Measurements from ENCODE around the gene PHF21B. TPM values are rescaled to one million over a fixed set of nuclear protein-coding genes. Genes with fewer than 3 reads are reported as not detected.

Gene PHF21B
- total and polyA plus RNA-seq, 2 donors (not counting 3 experiments of a cell fraction or from before 2014, with no cell fraction given) = not detected

- H3K4me1 ChIP-seq (ENCODE audit: control insufficient read depth, extremely low read depth, insufficient read depth, low read length) = no peaks in the 10 kb centered on the region
- ChIA-PET POLR2A (no interaction called here), CTCF (no interaction called here)
- no peaks in the 10 kb centered on the region for H3K36me3 ChIP-seq (ENCODE audit: control insufficient read depth in 2 of 2, extremely low read depth in 1 of 2, insufficient read depth in 2 of 2, low read length in 2 of 2)
- dilution Hi-C loops (cut with MboI; ENCODE audit: extremely low pct_ligation_motif_present, low sequenced_read_pairs) (no loop called here), intact Hi-C loops (cut with micrococcal nuclease) (no loop called here)
- H3K9ac ChIP-seq (replicated peaks; ENCODE audit: extremely low read depth, insufficient read depth, low read length) = no peak overlapping the region
- FAIRE-seq (no peak), DNase-seq (ENCODE audit: low read depth, low spot score) (no peak)
- H3K4me2 ChIP-seq (ENCODE audit: insufficient read depth, low read length) = no peak overlapping the region
- no peak overlapping the region for H2AFZ ChIP-seq (ENCODE audit: low read depth, low read length)
- no peak overlapping the region for H3K27ac ChIP-seq (ENCODE audit: insufficient read depth, low read depth, low read length)
- TF ChIP-seq JUN (IDR thresholded peaks at IDR 0.05; ENCODE audit: borderline replicate concordance, insufficient read depth, insufficient read length, low read depth) = no peak
- no peak for TF ChIP-seq MAX (IDR thresholded peaks at IDR 0.05; ENCODE audit: insufficient read depth, insufficient read length)
- TF ChIP-seq POLR2A (IDR thresholded peaks at IDR 0.05; ENCODE audit: low read depth, low read length) = no peak
- H3K9me3 ChIP-seq (replicated peaks; ENCODE audit: control insufficient read depth, insufficient read depth, low read length) = no peaks in the 10 kb centered on the region
- no peaks in the 10 kb centered on the region for H3K79me2 ChIP-seq (ENCODE audit: control insufficient read depth, insufficient read depth, low read length)
- no peaks in the 10 kb centered on the region for H3K27me3 ChIP-seq (ENCODE audit: control insufficient read depth in 2 of 2, insufficient read depth in 2 of 2, low read length in 2 of 2)
- H3K4me3 ChIP-seq (replicated peaks in 1 of 3; ENCODE audit: insufficient read depth in 1 of 3, low read depth in 1 of 3, low read length in 3 of 3) = no peak overlapping the region
- no TSS peak for BruUV-seq (replicated peaks)
- no peaks in the 10 kb centered on the region for H4K20me1 ChIP-seq (replicated peaks; ENCODE audit: control insufficient read depth, extremely low read depth, insufficient read depth, low read length)
- H3K9me1 ChIP-seq (replicated peaks; ENCODE audit: control insufficient read depth, extremely low read depth, insufficient read depth, low read length) = no peaks in the 10 kb centered on the region
These were observed 19.0 kb downstream of the PHF21B start for GRCh38 chr22:44990810-44991209.

- TF ChIP-seq FOS (IDR thresholded peaks at IDR 0.05; ENCODE audit: borderline replicate concordance, insufficient read depth, low read length) (no peak), MAX (IDR thresholded peaks at IDR 0.05; ENCODE audit: insufficient read depth, insufficient read length) (no peak), CTCF (IDR thresholded peaks at IDR 0.05; ENCODE audit: extremely low read depth in 1 of 2, insufficient read depth in 1 of 2, low read depth in 1 of 2, low read length in 2 of 2) (no peak), GATA2 (IDR thresholded peaks at IDR 0.05; ENCODE audit: insufficient read depth, insufficient read length, low read depth, low read length) (no peak), EZH2 (IDR thresholded peaks at IDR 0.05; ENCODE audit: borderline replicate concordance, low read depth, low read length, severe bottlenecking) (no peak), JUN (IDR thresholded peaks at IDR 0.05; ENCODE audit: borderline replicate concordance, insufficient read depth, insufficient read length, low read depth) (no peak)
- Histone ChIP-seq H3K4me3 (replicated peaks in 1 of 3; ENCODE audit: insufficient read depth in 1 of 3, low read depth in 1 of 3, low read length in 3 of 3) (no peak overlapping the region), H3K9me3 (replicated peaks; ENCODE audit: control insufficient read depth, insufficient read depth, low read length) (no peaks in the 10 kb centered on the region), H3K27ac (ENCODE audit: insufficient read depth, low read depth, low read length) (no peak overlapping the region), H3K4me2 (ENCODE audit: insufficient read depth, low read length) (no peak overlapping the region), H3K9me1 (replicated peaks; ENCODE audit: control insufficient read depth, extremely low read depth, insufficient read depth, low read length) (no peaks in the 10 kb centered on the region), H3K9ac (replicated peaks; ENCODE audit: extremely low read depth, insufficient read depth, low read length) (no peak overlapping the region), H3K36me3 (ENCODE audit: control insufficient read depth in 2 of 2, extremely low read depth in 1 of 2, insufficient read depth in 2 of 2, low read length in 2 of 2) (no peaks in the 10 kb centered on the region), H2AFZ (ENCODE audit: low read depth, low read length) (no peak overlapping the region), H3K79me2 (ENCODE audit: control insufficient read depth, insufficient read depth, low read length) (no peaks in the 10 kb centered on the region), H3K27me3 (ENCODE audit: control insufficient read depth in 2 of 2, insufficient read depth in 2 of 2, low read length in 2 of 2) (no peaks in the 10 kb centered on the region), H3K4me1 (ENCODE audit: control insufficient read depth, extremely low read depth, insufficient read depth, low read length) (no peaks in the 10 kb centered on the region), H4K20me1 (replicated peaks; ENCODE audit: control insufficient read depth, extremely low read depth, insufficient read depth, low read length) (no peaks in the 10 kb centered on the region)
- dilution Hi-C loops (cut with MboI; ENCODE audit: extremely low pct_ligation_motif_present, low sequenced_read_pairs) (no loop called here), intact Hi-C loops (cut with micrococcal nuclease) (no loop called here)
- FAIRE-seq = no peak
- DNase-seq (ENCODE audit: low read depth, low spot score) = no peak
- no TSS peak for BruUV-seq (replicated peaks)
- ChIA-PET CTCF (no interaction called here), POLR2A (no interaction called here)
These were observed 19.5 kb downstream of the PHF21B start for GRCh38 chr22:44990328-44990727.
